ENCODE measurements around the gene ERICH2.

Gene ERICH2

GRCh38 chr2:170763232-170763631 lies 6.9 kb upstream of the ERICH2 start:
- no peak for DNase-seq

DNA sequence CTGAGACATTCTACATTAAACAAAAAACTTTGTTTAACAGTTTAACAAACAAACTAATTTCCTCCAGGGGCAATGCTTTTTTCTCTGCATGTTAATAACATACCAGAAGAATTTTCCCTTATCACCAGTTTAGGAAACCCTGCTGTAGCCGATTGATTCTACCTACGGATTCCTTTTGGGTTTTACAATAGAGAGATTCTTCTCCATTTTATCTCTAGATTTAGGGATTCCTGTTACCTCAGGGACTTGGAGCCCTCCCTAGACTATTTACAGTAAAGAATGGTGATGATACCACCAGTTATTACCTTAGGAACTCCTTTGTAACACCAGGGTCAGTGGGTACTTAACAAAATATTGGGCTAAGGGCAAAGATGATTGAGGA lies 5.3 kb upstream of the ERICH2 start:
- DNase-seq, result no peak

GRCh38 chr2:170766693-170767092 lies 3.5 kb upstream of the ERICH2 start:
- DNase-seq, result no peak

- peak; percentile 79 for DNase-seq
Observed at GRCh38 chr2:170770606-170771420, 635 bp downstream of the ERICH2 start.

GRCh38 chr2:170771421-170771937 lies 1.3 kb downstream of the ERICH2 start:
- DNase-seq, result no peak

DNA sequence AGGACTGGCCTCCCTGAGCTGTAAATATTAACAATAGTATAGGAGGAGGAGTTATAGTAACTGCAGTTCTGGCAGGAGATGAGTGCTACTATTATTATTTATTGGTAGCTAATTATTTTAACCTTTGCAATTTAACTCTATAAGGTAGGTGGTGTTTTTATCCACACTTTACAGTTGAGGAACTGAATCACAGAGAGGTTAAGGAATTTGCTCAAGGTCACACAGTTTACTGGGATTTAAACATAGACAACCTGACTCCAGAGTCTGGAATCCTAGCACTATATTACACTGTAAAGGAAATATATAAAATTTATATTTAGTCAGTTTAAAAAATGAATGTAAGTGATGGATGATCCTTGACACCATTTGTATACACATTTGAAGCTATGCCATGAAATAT lies 2.1 kb downstream of the ERICH2 start:
- DNase-seq, result no peak

DNA sequence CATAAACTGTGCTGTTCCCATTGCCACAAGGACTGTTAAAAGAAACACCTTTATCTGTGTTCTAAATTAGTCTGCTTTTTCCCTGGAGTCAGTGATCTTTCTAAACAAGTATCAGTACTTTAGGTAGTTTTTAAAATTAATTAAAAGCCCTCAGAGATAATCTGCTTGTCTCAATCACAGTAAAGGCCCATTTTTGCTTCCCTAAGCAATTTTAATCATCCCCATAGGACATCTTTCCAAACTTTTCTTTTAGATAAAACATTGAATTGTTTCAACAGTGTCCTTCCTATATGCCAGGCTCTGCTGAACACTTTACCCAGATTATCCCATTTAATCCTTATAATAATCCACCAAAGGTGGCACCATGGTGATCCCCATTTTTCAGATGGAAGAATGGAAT lies 3.9 kb downstream of the ERICH2 start:
- no peak for DNase-seq

DNA sequence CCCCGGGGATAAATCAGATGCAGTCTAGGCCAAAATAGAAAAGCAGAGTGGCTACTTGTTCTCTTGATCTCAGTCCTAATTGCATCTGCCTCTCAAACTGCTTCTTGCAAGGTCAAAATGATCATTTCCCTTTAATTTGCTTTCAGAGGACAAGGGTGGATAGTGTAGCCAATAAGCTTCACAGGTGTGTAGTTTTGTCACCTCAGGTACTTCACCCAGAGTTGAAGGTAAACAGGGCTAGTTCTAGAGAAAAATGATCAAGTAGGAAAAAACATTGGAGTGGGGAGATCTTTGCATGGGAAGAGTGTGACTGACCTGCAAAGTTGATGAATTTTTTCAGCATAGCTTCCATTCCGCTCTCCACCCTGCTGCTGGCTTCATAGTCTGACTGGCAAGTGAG lies 8.7 kb downstream of the ERICH2 start:
- DNase-seq, result no peak

- DNase-seq, result no peak
Observed at GRCh38 chr2:170779304-170779703, 9.1 kb downstream of the ERICH2 start.

GRCh38 chr2:170782673-170783072 lies 12.5 kb downstream of the ERICH2 start:
- no peak for DNase-seq

- no peak for DNase-seq
Observed at GRCh38 chr2:170783549-170783948, 13.4 kb downstream of the ERICH2 start.

- DNase-seq, result no peak
Observed at GRCh38 chr2:170798996-170799395, 28.8 kb downstream of the ERICH2 start.

GRCh38 chr2:170806548-170806947 lies 36.4 kb downstream of the ERICH2 start:
- DNase-seq, result no peak

DNA sequence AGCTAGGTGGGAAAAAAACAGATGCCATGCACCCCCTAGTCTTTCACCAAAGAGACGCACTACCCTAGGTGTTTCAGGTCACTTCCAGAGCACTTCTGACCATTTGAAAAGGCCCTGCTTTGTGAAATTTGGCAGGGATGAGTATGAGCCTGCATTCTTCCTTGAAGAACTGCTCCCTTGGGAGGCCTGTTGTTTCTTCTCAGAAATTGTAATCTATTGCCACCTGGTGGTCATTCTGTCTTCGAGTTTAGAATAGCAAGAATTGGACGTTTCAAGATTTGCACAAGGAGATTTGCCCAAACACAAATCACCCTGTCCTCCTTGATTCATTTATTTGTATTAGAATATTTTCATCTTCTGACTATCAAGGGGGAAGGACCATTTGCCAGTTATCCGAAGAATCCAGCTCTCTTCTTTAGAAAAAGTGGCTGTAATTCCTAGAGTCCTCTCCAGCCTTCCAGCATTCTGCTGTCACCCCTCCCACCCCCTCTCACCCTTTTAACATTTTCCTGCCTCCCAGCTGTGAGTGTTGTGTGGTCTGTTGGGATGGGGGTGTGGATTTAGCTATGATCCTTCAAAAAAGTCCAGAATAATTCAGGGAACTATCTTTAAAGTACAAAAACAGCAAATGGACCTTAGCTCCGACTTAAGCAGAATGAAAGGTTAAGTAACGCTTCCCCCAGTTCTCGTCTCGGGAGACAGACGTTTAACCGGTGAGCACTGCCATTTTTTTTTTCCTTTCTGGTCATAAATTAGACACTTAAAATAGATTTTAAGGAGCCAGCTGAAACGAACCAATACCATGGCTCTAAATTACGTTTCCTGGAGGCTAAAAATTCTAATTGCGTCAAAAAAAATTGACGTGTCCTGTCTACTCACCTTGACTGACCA lies 42.8 kb downstream of the ERICH2 start:
- DNase-seq, result peak; percentile 57

DNA sequence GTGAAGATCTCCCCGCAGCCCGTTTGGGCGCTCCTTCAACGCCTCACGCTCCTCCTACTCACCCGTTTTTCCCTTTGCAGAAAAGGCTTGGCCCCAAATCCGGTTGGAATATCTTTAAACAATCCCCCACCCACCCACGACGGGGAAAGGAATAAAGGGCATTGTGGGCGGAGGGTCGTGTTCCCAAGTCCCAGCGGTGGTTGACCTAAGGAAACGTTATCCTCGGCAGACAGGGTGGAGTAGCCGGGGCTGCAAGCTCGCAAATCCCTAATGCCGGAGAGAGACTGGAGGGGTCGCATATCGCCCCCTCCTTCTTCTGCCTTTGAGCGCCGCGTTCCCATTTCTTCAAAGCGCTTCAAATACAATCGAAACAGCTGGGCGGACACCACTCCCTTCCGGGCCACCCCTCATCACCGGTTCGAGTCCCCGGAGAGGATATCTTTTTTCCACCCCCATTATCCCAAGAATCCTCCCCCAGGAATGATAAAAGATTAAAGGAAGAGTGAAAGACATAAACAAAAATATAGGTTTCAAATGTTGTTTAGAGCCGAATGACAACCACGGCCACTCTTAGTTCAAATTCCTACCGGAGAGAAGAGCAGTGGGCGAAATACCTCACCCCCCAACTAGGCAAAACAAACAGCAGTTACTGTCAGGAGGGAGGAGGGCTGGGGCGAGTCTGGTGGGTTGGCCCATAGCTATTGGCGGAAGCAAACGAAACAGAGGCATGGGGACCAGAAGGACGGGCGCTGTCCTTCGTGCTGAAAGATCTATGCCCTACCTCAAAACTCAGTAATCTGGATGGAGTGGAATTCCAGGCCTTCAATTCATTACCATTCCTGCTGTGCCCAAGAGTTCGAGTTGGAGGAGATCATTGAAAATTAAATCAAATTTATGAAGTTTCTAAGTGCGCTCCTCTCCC lies 43.7 kb downstream of the ERICH2 start:
- peak; percentile 22 for DNase-seq

DNA sequence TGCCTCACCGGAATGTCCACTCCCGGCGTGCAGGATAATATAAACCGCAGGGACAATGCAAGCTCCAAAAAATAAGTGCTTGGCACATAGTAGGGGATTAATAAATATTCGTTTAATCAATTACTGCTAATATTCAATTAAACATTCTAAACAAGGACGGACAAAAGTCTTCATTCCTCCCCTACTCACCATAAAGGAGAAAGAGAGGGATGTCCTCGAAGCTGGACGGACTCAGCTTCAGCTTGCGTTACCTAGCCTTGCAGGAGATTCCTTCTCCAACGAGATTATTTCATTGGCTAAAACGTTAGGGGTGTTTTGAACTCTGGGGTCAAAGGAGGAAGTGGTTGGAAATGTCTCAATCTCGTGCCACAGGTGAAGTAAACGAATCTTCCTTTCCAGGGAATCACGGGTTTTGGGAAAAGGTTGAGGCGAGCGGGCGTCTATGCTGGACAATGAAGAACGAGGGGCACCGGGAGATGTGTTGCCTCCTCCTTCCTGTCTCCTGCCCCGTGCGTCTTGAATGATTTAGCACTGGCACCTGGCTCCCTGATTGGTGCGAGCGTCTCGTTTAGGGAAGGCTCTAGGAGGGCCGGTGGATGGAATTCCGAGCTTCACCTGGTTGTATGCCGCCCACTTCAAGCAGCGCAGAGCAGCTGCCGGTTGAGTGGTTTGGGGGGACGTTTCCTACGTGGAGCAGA lies 44.5 kb downstream of the ERICH2 start:
- no peak for DNase-seq

GRCh38 chr2:170815311-170815710 lies 45.1 kb downstream of the ERICH2 start:
- no peak for DNase-seq

- DNase-seq, result peak; percentile 42
Observed at GRCh38 chr2:170815746-170816503, 45.7 kb downstream of the ERICH2 start.

DNA sequence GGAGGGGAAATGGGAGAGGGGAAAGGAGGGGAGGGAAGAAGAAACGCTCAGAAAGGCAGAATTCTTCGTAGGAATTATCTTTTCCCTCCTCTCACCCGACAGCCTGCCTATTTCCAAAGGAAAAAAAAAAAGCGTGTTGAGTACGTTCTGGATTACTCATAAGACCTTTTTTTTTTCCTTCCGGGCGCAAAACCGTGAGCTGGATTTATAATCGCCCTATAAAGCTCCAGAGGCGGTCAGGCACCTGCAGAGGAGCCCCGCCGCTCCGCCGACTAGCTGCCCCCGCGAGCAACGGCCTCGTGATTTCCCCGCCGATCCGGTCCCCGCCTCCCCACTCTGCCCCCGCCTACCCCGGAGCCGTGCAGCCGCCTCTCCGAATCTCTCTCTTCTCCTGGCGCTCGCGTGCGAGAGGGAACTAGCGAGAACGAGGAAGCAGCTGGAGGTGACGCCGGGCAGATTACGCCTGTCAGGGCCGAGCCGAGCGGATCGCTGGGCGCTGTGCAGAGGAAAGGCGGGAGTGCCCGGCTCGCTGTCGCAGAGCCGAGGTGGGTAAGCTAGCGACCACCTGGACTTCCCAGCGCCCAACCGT lies 46.4 kb downstream of the ERICH2 start, which contains the start of gene GAD1:
GAD1 (plus strand) TSS at position 384 of the 589 bp plus-strand sequence. CDS start 1,705 bp downstream, outside the sequence.
- DNase-seq, result peak; percentile 78

Data from NCI-H226 (cell line).